Thyroid gland (tissue), 4 donors: ENCODE measurements around the gene IKZF1.

ENCODE experiments used
- CTCF ChIP-seq, 6 experiments: fragments of 200-600 bp in 3 of 6; fragments of 450-650 bp in 3 of 6; sonication (generic) in 3 of 6; IDR thresholded peaks; one replicate each; pipeline ENCODE4 v1.5.1; 2016 to 2019; ENCODE audit warnings: antibody characterized with exemption in 6 of 6, mild to moderate bottlenecking in 2 of 6, inconsistent platforms in 1 of 6, moderate library complexity in 1 of 6
- POLR2A ChIP-seq, 2 donors: fragments of 450-650 bp; IDR thresholded peaks; one replicate each; pipeline ENCODE4 v1.6.1; 2017; ENCODE audit warnings: antibody characterized with exemption in 2 of 2, mild to moderate bottlenecking in 2 of 2, moderate library complexity in 1 of 2

GRCh38 chr7:50357426-50357825 lies 52.9 kb downstream of the IKZF1 start:
- TF ChIP-seq POLR2A (IDR thresholded peaks at IDR 0.05), result no peak
- no peak for TF ChIP-seq CTCF (IDR thresholded peaks at IDR 0.05)
